Vein endothelial cell (primary cell): ENCODE data around the gene HLA-DMB. TPM values are rescaled to one million over a fixed set of nuclear protein-coding genes. Genes with fewer than 3 reads are reported as not detected.

Experiments used
- small RNA-seq: library from RNA; depleted of rRNA; stranded (forward); fragments of <200 nt; gene quantifications from one replicate; pipeline ENCODE3, GENCODE V24; 2012
- total RNA-seq: library from RNA; depleted of rRNA; stranded (reverse); fragments of >200 nt; gene quantifications from 2 replicates; pipeline ENCODE4 v1.2.3, GENCODE V29; 2012

Gene HLA-DMB
- total RNA-seq = 0.96 and 1.3 TPM in 2 replicates

DNA sequence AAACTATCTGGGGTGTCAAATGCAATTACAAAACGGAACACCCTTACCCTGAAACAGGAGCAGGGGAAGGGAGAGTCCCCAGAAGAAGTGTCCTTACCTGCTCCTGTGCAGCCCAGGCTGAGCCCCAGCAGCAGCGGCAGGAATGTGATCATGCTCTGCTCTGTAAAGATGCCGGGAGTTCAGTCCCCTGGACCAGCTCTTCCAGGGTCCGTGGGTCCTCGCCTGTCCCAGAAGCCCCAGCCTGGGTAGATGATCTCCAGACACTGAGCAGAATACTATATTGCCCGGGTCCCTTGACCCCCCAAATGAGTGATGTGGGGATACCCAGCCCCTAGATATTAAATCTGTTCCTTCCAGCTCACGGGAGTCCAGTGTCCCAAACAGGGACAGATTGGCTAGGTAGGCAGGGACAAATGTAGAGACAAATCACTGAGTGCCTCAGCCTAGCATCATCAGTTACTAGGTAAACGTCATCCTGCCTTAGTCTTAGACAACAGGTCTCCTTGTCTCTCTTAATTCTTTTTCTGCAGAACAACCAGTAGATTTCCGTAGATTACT lies at the start of gene HLA-DMB:
Gene HLA-DMB, minus strand, starts transcription at position 373 of the 558 bp plus-strand sequence. Its CDS starts 221 bp downstream, at position 152.

DNA sequence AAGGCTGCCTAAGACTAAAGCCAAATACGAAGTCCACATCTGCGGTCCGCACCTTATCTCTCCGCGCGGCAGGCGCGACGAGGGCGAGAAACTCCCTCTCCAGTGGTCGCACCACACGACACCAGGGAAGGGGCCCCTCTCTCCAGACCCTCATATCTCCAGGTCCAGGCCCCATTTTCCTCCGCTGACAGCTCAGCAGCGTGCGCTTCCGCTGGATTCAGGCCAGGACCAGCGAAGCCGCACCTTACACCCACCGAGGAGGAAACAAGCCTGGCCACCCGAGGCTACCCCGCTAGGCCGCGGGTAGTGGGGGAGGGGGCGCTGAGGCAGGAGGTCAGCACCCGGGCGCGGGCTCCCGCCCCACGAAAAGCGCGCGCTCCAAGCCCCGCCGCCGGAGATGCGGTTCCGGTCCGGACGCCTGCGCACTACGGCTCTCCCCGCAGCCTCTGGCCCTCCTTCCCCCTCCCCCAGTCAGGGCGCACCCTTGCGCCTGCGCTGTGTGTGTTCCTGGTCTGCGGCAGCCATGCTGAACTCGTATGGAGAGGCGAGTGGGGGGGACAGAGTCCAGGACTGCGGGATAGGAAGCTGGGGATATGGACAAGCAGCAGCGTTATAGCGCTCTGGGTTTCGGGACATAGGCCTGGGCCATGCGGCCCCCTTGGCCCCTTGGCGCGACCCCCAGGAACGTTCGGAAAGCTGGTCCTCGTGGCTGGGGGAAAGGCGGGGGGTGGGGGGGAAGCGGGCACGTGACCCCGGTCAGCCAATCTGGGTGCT lies 27.5 kb upstream of the HLA-DMB start, which contains the start of gene BRD2:
Gene BRD2, plus strand, starts transcription at position 502 of the 774 bp plus-strand sequence. CDS start 4,305 bp downstream, outside the sequence.

DNA sequence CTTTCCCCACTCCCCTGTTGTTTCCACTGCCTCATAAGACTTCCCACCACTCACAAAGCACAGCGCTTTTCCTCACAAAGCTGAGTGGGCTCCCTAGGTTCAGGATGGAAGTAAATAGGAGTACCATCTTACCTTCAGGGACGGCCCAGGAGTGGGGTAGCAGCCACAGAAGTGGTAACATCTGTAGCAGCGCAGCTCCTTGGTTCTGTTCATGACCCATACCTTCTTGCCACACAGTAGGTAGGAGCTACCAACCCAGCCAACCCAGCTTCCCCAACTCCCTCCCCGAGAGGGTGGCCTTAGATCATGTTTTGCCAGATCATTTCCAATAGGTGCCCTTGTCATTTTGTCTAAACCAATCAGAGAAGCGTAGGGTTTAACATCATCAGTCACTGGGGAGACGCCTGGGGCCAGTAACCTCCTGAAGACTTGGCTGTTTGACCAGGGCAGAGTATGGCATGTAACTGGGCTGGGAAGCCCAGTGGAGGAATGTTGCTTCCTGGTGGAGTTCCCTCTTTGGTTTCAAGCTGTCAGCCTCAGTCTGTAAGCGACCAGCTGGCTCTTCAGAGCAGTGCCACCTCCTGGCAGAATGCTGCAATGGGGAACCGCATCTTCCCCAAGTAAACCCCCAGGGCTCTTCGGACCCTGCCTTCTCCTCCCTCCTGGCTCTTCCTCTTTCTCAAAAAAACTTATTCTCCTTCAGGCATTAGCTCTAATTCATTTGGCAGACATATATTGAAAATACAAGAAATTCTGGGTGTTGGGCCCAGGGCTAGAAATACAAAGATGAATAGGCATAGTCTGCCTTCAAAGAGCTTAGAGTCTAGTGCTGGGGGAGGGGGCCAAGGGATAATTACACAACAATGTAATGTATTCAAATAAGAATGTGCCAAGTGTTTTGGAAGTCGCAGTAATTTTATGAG lies 12.2 kb upstream of the HLA-DMB start, which contains the start of gene HLA-DMA:
Gene HLA-DMA, minus strand, starts transcription at position 281 of the 923 bp plus-strand sequence. Its CDS starts 61 bp downstream, at position 220.

Small RNA genes lying within 50 kb of the gene (small RNA-seq; reads per million reads assigned to genes)
- not detected for gene HLA-Z

Other genes starting within 250 kb of the HLA-DMB start
- gene HLA-DQA2, start 199.6 kb downstream of the HLA-DMB start, total RNA-seq = 0.19 TPM in 1 of 2 replicates, not detected in the other
- not detected in 2 replicates for gene HLA-DQB2, start 177.5 kb downstream of the HLA-DMB start, total RNA-seq
- under 0.01 and 0.19 TPM in 2 replicates for gene HLA-DOB, start 124.0 kb downstream of the HLA-DMB start, total RNA-seq
- 18.3 and 21.6 TPM in 2 replicates for gene TAP2, start 102.3 kb downstream of the HLA-DMB start, total RNA-seq
- 32.2 and 34.3 TPM in 2 replicates for gene PSMB8, start 97.0 kb downstream of the HLA-DMB start, total RNA-seq
- 25.5 and 29.3 TPM in 2 replicates for gene TAP1, start 87.3 kb downstream of the HLA-DMB start, total RNA-seq
- 2.9 and 3.9 TPM in 2 replicates for gene PSMB9, start 86.8 kb downstream of the HLA-DMB start, total RNA-seq
- 0.48 and 2.0 TPM in 2 replicates for gene HLA-DMA, start 12.1 kb upstream of the HLA-DMB start, total RNA-seq
- 128 and 139 TPM in 2 replicates for gene BRD2, start 27.6 kb upstream of the HLA-DMB start, total RNA-seq
- not detected in 2 replicates for gene HLA-DOA, start 68.6 kb upstream of the HLA-DMB start, total RNA-seq
- 0.33 TPM in 1 of 2 replicates, not detected in the other for gene HLA-DPA1, start 132.6 kb upstream of the HLA-DMB start, total RNA-seq
- 1.6 and 7.5 TPM in 2 replicates for gene HLA-DPB1, start 135.0 kb upstream of the HLA-DMB start, total RNA-seq